Testis (tissue), 2 donors: ENCODE measurements around the gene TBC1D5.

Experiments used
- POLR2A ChIP-seq: fragments of 450-650 bp; IDR thresholded peaks from one replicate; pipeline ENCODE4 v1.6.1; 2017; ENCODE audit warnings: antibody characterized with exemption, mild to moderate bottlenecking, moderate library complexity
- TF ChIP-seq, protein P1 (sequence below), 3 experiments: fragments of 450-650 bp in 2 of 3; fragments of 200-600 bp in 1 of 3; sonication (generic) in 1 of 3; IDR thresholded peaks; one replicate each; pipeline ENCODE4 v1.5.1; 2016 to 2019; ENCODE audit warnings: antibody characterized with exemption in 3 of 3, mild to moderate bottlenecking in 2 of 3, moderate library complexity in 1 of 3

DNA sequence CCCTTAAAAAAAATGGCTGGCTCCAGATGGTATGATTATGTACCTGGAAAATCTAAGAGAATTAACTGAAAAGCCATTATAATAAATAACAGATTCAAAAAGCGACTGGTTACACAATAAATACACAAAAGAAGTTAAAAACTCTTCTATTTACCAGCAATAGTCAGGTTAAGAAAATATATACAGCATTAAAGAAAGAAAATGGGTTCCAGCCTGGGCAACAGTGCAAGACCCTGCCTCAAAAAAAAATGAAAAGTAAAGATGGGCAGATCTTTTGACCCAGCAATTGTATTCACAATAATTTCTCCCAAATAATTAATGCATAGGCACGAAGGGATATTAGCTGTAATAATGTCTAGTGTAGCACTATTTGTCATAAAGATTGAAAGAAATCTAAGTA is 8.7 kb downstream of the TBC1D5 start:
- TF ChIP-seq, protein P1, sequence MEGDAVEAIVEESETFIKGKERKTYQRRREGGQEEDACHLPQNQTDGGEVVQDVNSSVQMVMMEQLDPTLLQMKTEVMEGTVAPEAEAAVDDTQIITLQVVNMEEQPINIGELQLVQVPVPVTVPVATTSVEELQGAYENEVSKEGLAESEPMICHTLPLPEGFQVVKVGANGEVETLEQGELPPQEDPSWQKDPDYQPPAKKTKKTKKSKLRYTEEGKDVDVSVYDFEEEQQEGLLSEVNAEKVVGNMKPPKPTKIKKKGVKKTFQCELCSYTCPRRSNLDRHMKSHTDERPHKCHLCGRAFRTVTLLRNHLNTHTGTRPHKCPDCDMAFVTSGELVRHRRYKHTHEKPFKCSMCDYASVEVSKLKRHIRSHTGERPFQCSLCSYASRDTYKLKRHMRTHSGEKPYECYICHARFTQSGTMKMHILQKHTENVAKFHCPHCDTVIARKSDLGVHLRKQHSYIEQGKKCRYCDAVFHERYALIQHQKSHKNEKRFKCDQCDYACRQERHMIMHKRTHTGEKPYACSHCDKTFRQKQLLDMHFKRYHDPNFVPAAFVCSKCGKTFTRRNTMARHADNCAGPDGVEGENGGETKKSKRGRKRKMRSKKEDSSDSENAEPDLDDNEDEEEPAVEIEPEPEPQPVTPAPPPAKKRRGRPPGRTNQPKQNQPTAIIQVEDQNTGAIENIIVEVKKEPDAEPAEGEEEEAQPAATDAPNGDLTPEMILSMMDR (IDR thresholded peaks at IDR 0.05): no peak
- no peak for TF ChIP-seq POLR2A
